ENCODE measurements around the gene KRT71. TPM values are rescaled to one million over a fixed set of nuclear protein-coding genes. Genes with fewer than 3 reads are reported as not detected.

The KRT71 gene
- total and polyA plus RNA-seq, 9 donors: not detected

DNA sequence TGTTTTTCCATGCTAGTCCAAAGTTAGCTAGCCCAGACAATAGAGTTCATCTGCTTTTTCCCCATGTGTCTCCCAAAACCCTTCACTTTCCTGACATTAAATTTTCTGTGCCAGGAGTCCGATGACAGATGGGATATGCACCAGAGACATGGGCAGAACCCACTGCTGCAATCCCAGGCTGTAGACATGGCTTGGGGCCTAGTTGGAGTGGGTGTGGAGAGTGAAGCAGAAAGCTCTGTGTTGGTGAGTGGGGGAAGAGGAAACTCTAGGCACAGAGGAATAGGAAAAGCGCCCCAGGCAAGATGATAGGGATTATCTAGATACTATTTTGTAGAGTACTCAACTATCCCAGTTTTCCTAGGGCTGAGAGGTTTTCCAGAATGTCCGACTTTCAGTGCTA, 25.5 kb upstream of the KRT71 start:
- no peaks in the 10 kb centered on the region for H3K4me1 ChIP-seq (ENCODE audit: control insufficient read depth, insufficient read depth, low read length)
- no peak for DNase-seq
- WGBS (ENCODE audit: insufficient coverage): 83% methylated on average over 1 of the region's 3 CpGs
- H3K4me3 ChIP-seq (ENCODE audit: low read length): no peak overlapping the region
- H3K27me3 ChIP-seq (ENCODE audit: control insufficient read depth, insufficient read depth, low read length): peaks cover 5% of the 10 kb centered on the region
- H3K27ac ChIP-seq (ENCODE audit: low read length): no peak overlapping the region
- H3K9me3 ChIP-seq (replicated peaks; ENCODE audit: control insufficient read depth, low read depth, low read length): no peaks in the 10 kb centered on the region
- no peaks in the 10 kb centered on the region for H3K36me3 ChIP-seq (ENCODE audit: control insufficient read depth, insufficient read depth, low read length)

DNA sequence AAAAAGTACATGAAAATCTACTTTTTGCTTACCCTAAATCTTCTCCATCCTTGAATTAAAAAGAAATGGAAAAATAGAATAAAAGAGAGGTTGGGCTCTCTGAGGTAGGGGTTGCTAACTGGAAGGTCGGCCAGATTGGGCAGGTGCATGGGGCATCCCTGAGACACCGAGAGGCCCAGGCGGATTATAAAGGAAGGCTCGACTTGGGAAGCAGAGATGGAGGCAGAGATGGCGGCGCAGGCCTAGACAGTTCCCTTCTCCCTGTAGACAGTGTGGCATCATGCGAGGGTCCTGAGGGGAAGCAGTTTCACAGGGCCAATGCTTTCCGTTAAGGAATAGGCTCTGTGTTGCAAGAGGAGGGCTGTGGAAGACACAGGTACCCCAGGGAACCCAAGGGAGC, 24.4 kb upstream of the KRT71 start:
- no peaks in the 10 kb centered on the region for H3K4me1 ChIP-seq (ENCODE audit: control insufficient read depth, insufficient read depth, low read length)
- no peaks in the 10 kb centered on the region for H3K36me3 ChIP-seq (ENCODE audit: control insufficient read depth, insufficient read depth, low read length)
- no peak for DNase-seq
- H3K27me3 ChIP-seq (ENCODE audit: control insufficient read depth, insufficient read depth, low read length): peaks cover 6% of the 10 kb centered on the region
- H3K27ac ChIP-seq (ENCODE audit: low read length): no peak overlapping the region
- H3K4me3 ChIP-seq (ENCODE audit: low read length): no peak overlapping the region
- WGBS (ENCODE audit: insufficient coverage): 84% methylated on average over 2 of the region's 8 CpGs
- H3K9me3 ChIP-seq (replicated peaks; ENCODE audit: control insufficient read depth, low read depth, low read length): no peaks in the 10 kb centered on the region

DNA sequence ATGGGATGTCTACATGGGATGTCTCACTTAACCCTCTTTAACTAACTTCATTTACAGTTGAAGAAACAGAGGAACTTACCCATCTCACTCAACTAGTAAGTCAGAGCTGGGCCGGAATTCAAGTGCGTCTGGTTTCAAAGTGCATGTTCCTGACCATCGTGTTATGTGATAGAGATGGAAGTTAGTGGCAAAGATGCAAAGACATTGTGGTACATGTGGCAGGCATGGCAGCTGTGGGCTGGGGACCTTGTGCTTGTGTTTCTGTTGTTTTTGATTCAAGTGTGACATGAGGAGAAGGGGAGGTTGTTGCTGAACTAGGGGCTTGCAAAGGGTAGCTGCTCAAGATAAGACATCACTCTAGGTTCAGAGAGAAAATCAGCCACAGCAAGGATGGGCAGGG, 23.0 kb upstream of the KRT71 start:
- Histone ChIP-seq H3K36me3 (ENCODE audit: control insufficient read depth, insufficient read depth, low read length) (no peaks in the 10 kb centered on the region), H3K27ac (ENCODE audit: low read length) (no peak overlapping the region), H3K4me1 (ENCODE audit: control insufficient read depth, insufficient read depth, low read length) (no peaks in the 10 kb centered on the region), H3K9me3 (replicated peaks; ENCODE audit: control insufficient read depth, low read depth, low read length) (no peaks in the 10 kb centered on the region), H3K4me3 (ENCODE audit: low read length) (no peak overlapping the region), H3K27me3 (ENCODE audit: control insufficient read depth, insufficient read depth, low read length) (peaks cover 10% of the 10 kb centered on the region)
- WGBS (ENCODE audit: insufficient coverage): 89% methylated on average over 1 of the region's 3 CpGs
- no peak for DNase-seq

DNA sequence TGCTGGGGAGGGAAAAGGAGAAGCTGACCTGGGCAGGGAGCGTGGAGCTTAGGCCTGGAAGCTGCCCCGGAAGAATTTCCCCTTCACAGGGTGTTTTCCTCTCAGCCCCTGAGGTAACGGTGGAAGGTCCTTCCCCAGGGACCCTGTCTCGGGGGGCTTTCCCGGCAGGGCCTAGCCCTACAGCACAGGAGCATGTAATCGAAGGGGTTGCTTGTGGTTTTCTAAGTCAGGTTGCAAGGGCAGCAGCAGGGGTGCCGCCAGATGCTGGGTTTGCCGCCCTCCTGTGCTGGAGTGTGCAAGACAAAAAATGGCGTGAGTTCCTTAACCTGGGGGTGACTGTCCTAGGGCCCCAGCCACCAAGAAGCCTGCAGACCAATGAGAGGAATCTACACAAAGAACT, 22.3 kb upstream of the KRT71 start:
- no peak overlapping the region for H3K4me3 ChIP-seq (ENCODE audit: low read length)
- 73% methylated on average over 9 of the region's 9 CpGs for WGBS (ENCODE audit: insufficient coverage)
- no peaks in the 10 kb centered on the region for H3K36me3 ChIP-seq (ENCODE audit: control insufficient read depth, insufficient read depth, low read length)
- peaks cover 11% of the 10 kb centered on the region for H3K27me3 ChIP-seq (ENCODE audit: control insufficient read depth, insufficient read depth, low read length)
- H3K4me1 ChIP-seq (ENCODE audit: control insufficient read depth, insufficient read depth, low read length): no peaks in the 10 kb centered on the region
- DNase-seq: no peak
- H3K27ac ChIP-seq (ENCODE audit: low read length): no peak overlapping the region
- H3K9me3 ChIP-seq (replicated peaks; ENCODE audit: control insufficient read depth, low read depth, low read length): no peaks in the 10 kb centered on the region

DNA sequence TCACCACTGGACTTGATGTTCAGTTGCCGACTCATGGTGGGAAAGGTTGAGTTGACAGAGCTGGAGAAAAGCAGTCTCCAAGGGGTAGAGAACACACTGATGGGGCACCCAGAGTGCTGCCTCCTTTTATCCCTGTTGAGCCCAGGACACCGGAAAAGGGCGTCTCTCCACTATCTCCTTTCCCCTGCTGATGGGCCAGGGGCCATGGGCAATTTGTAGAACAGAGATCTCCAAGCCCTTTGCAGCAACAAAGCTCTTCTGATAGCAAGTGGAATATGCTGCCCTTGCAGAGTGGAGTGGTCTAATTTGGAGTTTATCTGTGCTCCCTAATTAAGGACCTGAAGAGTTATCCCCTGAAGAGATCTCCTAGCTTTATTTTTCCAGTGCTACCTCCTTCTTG, 20.8 kb upstream of the KRT71 start, which contains the start of gene KRT74:
KRT74 (minus strand) TSS at position 101 of the 400 bp plus-strand sequence; CDS start at position 35, 66 bp downstream.
- Histone ChIP-seq H3K36me3 (ENCODE audit: control insufficient read depth, insufficient read depth, low read length) (no peaks in the 10 kb centered on the region), H3K4me3 (ENCODE audit: low read length) (no peak within 1 kb of the TSS), H3K27me3 (ENCODE audit: control insufficient read depth, insufficient read depth, low read length) (peaks cover 12% of the 10 kb centered on the region), H3K27ac (ENCODE audit: low read length) (no peak within 1 kb of the TSS), H3K9me3 (replicated peaks; ENCODE audit: control insufficient read depth, low read depth, low read length) (no peaks in the 10 kb centered on the region), H3K4me1 (ENCODE audit: control insufficient read depth, insufficient read depth, low read length) (no peaks in the 10 kb centered on the region)
- no peak for DNase-seq
- WGBS (ENCODE audit: insufficient coverage): no CpG with 5 or more reads among the region's 3 CpGs

DNA sequence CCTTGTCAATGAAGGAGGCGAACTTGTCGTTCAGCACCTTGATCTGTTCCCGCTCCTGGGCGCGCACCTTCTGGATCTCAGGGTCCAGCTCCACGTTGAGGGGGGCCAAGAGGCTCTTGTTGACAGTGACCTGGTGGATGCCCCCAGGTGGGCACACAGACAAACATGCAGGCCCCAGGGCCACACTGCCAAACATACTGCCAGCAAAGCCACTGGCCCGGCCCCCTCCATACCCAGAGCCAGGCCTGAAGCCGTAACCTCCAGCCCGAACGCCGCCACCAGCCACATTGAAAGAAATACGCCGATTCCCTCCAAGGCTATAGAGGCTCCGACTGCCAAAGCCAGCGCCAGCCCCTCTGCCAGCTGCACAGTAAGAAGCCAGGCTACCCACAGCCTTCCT, 20.4 kb upstream of the KRT71 start:
- Histone ChIP-seq H3K27ac (ENCODE audit: low read length) (no peak overlapping the region), H3K9me3 (replicated peaks; ENCODE audit: control insufficient read depth, low read depth, low read length) (no peaks in the 10 kb centered on the region), H3K36me3 (ENCODE audit: control insufficient read depth, insufficient read depth, low read length) (no peaks in the 10 kb centered on the region), H3K27me3 (ENCODE audit: control insufficient read depth, insufficient read depth, low read length) (peaks cover 12% of the 10 kb centered on the region), H3K4me1 (ENCODE audit: control insufficient read depth, insufficient read depth, low read length) (no peaks in the 10 kb centered on the region), H3K4me3 (ENCODE audit: low read length) (no peak overlapping the region)
- 95% methylated on average over 15 of the region's 15 CpGs for WGBS (ENCODE audit: insufficient coverage)
- no peak for DNase-seq

DNA sequence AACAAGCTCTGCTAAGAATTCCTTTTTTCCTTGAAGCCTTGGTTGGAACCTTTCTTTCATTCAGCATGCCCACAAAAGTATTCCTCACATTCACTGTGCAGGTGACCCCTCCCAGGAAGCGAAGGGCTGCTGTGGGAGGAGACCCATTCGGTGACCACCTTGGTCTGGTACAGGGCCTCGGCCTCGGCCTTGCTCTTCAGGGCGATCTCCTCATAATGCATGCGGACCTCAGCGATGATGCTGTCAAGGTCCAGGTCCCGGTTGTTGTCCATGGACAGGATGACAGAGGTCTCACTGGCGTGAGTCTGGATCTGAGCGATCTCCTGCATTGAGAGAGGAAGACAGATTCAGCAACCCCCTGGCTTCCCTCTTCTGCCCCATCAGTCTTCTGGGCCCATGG, 17.6 kb upstream of the KRT71 start:
- Histone ChIP-seq H3K9me3 (replicated peaks; ENCODE audit: control insufficient read depth, low read depth, low read length) (no peaks in the 10 kb centered on the region), H3K27me3 (ENCODE audit: control insufficient read depth, insufficient read depth, low read length) (peaks cover 15% of the 10 kb centered on the region), H3K4me1 (ENCODE audit: control insufficient read depth, insufficient read depth, low read length) (no peaks in the 10 kb centered on the region), H3K36me3 (ENCODE audit: control insufficient read depth, insufficient read depth, low read length) (no peaks in the 10 kb centered on the region), H3K27ac (ENCODE audit: low read length) (no peak overlapping the region), H3K4me3 (ENCODE audit: low read length) (no peak overlapping the region)
- no peak for DNase-seq
- 95% methylated on average over 10 of the region's 10 CpGs for WGBS (ENCODE audit: insufficient coverage)

DNA sequence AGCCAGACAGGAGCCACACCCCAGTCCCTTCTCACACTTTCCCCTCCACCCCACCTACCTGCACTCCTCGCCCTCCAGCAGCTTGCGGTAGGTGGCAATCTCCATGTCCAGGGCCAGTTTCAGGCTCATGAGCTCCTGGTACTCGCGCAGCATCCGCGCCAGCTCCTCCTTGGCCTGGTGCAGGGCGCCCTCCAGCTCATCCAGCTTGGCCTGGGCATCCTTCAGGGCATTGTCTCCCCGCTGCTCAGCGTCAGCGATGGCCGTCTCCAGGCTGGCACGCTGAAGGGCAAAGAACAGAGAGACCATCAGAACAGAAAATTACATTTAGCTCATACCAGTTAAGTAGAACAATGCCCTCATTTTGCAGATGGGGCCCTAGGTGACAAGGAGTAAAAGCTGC, 15.2 kb upstream of the KRT71 start:
- no peak overlapping the region for H3K4me3 ChIP-seq (ENCODE audit: low read length)
- no peaks in the 10 kb centered on the region for H3K36me3 ChIP-seq (ENCODE audit: control insufficient read depth, insufficient read depth, low read length)
- no peak for DNase-seq
- H3K4me1 ChIP-seq (ENCODE audit: control insufficient read depth, insufficient read depth, low read length): no peaks in the 10 kb centered on the region
- 90% methylated on average over 8 of the region's 12 CpGs for WGBS (ENCODE audit: insufficient coverage)
- H3K27me3 ChIP-seq (ENCODE audit: control insufficient read depth, insufficient read depth, low read length): peaks cover 17% of the 10 kb centered on the region
- H3K27ac ChIP-seq (ENCODE audit: low read length): no peak overlapping the region
- no peaks in the 10 kb centered on the region for H3K9me3 ChIP-seq (replicated peaks; ENCODE audit: control insufficient read depth, low read depth, low read length)

DNA sequence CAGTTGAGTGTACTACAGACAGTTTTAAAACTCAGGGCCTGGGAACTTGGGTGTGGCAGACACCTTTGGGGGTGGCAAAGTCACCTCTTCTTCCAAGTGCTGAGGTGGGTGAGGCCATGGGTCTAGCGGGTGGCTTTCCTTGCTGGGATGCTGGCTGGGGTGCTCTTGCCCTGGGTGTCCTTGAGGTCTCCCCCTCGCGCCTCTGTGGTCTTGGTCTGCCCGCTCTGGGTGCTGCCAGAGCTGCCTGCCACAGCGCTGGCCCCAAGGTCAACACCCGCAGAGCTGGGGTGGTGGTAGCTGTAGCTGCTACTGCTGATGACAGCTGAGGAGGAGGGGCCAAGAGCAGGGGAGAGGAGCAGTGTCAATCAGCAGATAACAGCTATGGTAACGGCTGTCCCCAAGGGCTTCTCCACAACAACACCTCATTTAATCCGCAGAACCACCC, 13.9 kb upstream of the KRT71 start:
- no CpG with 5 or more reads among the region's 8 CpGs for WGBS (ENCODE audit: insufficient coverage)
- H3K36me3 ChIP-seq (ENCODE audit: control insufficient read depth, insufficient read depth, low read length): no peaks in the 10 kb centered on the region
- peaks cover 17% of the 10 kb centered on the region for H3K27me3 ChIP-seq (ENCODE audit: control insufficient read depth, insufficient read depth, low read length)
- peak; percentile 7 for DNase-seq
- H3K4me1 ChIP-seq (ENCODE audit: control insufficient read depth, insufficient read depth, low read length): no peaks in the 10 kb centered on the region
- H3K4me3 ChIP-seq (ENCODE audit: low read length): no peak overlapping the region
- H3K27ac ChIP-seq (ENCODE audit: low read length): no peak overlapping the region
- H3K9me3 ChIP-seq (replicated peaks; ENCODE audit: control insufficient read depth, low read depth, low read length): no peaks in the 10 kb centered on the region

DNA sequence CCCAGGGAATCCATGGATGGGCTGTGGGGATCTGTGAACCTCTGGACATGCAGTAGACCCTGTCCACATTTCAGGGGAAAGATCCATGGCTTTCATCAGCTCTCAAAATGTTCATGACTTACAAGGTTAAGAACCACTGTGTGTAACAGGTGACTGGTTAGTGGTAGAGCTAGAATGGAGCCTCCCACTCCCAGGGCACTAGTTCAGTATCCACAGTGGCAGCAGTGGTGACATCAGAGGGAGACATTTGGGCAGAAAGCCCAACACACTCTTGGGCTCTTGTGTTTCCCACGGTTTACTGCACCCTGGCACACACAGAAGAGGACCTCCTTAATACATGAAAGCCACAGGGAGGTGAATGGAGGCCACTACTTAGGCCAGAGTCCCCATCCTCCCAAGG, 11.6 kb upstream of the KRT71 start:
- no peak for DNase-seq
- 56% methylated on average over 1 of the region's 1 CpG for WGBS (ENCODE audit: insufficient coverage)
- Histone ChIP-seq H3K27me3 (ENCODE audit: control insufficient read depth, insufficient read depth, low read length) (peaks cover 13% of the 10 kb centered on the region), H3K27ac (ENCODE audit: low read length) (no peak overlapping the region), H3K9me3 (replicated peaks; ENCODE audit: control insufficient read depth, low read depth, low read length) (no peaks in the 10 kb centered on the region), H3K4me3 (ENCODE audit: low read length) (no peak overlapping the region), H3K4me1 (ENCODE audit: control insufficient read depth, insufficient read depth, low read length) (no peaks in the 10 kb centered on the region), H3K36me3 (ENCODE audit: control insufficient read depth, insufficient read depth, low read length) (no peaks in the 10 kb centered on the region)

DNA sequence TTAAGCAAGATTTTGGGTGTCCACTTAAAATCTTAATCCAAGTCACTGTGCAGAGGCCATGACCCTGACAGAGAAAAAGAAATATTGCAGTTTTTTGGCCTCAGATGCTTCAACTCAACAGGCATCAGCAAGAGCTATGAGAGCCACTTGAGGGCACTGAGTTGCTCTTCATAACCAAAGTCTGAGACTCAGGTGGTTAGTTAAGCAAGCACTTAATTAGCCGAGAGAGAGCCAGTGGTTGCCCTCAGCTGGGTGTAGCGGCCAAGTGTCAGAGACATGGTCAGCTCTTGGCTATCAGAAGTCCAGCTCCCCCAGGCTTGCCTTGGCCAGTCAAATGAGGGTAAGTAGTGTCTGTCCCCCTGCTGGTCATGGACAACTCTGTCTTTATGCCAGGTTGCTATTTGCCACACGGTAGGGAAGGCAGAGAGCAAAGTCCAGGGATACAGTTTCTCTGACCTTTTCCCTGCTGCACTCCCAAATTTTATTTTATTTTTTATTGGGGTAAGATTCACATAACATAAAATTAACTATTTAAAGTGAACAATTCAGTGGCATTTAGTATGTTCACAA, 9.0 kb upstream of the KRT71 start:
- no peak overlapping the region for H3K27ac ChIP-seq (ENCODE audit: low read length)
- no peak for DNase-seq
- no peaks in the 10 kb centered on the region for H3K9me3 ChIP-seq (replicated peaks; ENCODE audit: control insufficient read depth, low read depth, low read length)
- WGBS (ENCODE audit: insufficient coverage): 75% methylated on average over 2 of the region's 3 CpGs
- H3K27me3 ChIP-seq (ENCODE audit: control insufficient read depth, insufficient read depth, low read length): peaks cover 11% of the 10 kb centered on the region
- peaks cover 16% of the 10 kb centered on the region for H3K4me1 ChIP-seq (ENCODE audit: control insufficient read depth, insufficient read depth, low read length)
- no peaks in the 10 kb centered on the region for H3K36me3 ChIP-seq (ENCODE audit: control insufficient read depth, insufficient read depth, low read length)
- no peak overlapping the region for H3K4me3 ChIP-seq (ENCODE audit: low read length)

Measured in muscle of leg (tissue), 11 donors.